GM21367 (cell line): ENCODE results near the gene RIPK3.
"Not testable (repeated sequence)": the region's sequence is repeated elsewhere in the genome, so short reads cannot be mapped to it uniquely, and the experiment has no call there.

Experiments
- ATAC-seq: cut with Tn5 transposase; IDR thresholded peaks from one replicate; pipeline ENCODE4 v1.9.1; 2021; ENCODE audit not compliant: unreplicated experiment

Gene RIPK3

DNA sequence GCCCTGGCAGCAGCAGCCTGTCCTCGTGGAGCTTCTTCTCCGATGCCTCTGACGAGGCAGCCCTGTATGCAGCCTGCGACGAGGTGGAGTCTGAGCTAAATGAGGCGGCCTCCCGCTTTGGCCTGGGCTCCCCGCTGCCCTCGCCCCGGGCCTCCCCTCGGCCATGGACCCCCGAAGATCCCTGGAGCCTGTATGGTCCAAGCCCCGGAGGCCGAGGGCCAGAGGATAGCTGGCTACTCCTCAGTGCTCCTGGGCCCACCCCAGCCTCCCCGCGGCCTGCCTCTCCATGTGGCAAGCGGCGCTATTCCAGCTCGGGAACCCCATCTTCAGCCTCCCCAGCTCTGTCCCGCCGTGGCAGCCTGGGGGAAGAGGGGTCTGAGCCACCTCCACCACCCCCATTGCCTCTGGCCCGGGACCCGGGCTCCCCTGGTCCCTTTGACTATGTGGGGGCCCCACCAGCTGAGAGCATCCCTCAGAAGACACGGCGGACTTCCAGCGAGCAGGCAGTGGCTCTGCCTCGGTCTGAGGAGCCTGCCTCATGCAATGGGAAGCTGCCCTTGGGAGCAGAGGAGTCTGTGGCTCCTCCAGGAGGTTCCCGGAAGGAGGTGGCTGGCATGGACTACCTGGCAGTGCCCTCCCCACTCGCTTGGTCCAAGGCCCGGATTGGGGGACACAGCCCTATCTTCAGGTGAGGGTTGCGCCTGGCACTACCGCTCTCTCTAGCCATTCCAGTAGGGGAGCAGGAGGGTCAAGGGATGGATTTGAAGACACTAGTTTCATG is 30.3 kb upstream of the RIPK3 start:
- no peak for ATAC-seq

DNA sequence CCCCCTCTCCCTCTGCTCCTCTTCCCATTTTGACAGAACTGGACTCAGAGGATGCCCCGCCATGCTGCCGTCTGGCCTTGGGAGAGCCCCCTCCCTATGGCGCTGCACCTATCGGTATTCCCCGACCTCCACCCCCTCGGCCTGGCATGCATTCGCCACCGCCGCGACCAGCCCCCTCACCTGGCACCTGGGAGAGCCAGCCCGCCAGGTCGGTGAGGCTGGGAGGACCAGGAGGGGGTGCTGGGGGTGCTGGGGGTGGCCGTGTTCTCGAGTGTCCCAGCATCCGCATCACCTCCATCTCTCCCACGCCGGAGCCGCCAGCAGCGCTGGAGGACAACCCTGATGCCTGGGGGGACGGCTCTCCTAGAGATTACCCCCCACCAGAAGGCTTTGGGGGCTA is 29.7 kb upstream of the RIPK3 start:
- ATAC-seq, result no peak

DNA sequence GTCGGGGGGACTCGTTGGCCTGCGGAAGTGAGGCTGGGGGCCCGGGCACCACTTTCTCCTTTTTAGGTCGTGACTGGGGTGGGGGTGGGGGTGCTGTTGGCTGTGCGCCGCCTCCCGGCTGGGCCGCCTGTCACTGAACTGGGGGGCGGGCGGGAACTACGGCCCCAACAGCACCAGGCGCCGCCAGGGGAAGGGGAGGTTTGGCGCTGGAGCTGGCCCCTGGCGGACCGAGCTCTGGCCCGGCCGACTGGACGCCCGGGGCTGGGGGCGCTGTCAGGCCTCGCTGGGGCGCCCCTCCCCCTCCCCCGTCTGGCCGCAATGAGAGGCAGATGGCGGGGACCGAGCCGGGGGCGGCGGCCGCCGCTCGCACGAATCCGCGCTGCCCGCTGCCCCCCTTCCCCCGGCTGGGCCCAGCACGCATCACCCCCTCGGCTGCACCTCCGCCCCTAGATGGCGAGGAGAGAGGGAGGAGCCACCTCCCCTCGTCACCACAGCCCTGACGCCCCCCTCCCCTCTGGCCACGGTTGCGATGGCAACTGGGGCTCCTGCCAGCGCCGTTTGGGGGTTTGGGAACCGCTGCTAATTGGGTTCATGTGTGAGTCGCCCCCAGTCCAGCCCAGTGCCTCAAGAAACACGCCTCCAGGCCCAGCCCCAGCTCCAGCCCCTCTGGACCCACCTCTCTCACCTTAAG is 28.9 kb upstream of the RIPK3 start:
- ATAC-seq, result no peak

DNA sequence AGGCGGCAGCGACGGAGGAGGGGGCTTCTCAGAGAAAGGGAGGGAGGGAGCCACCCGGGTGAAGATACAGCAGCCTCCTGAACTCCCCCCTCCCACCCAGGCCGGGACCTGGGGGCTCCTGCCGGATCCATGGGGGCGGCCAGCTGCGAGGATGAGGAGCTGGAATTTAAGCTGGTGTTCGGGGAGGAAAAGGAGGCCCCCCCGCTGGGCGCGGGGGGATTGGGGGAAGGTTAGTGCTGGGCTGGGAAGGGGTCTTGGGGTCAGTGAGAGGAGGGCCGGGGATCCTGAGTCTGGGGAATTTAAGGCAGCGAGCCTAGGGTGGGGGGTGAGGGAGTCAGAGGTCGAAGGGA is 28.4 kb upstream of the RIPK3 start:
- ATAC-seq, result no peak

DNA sequence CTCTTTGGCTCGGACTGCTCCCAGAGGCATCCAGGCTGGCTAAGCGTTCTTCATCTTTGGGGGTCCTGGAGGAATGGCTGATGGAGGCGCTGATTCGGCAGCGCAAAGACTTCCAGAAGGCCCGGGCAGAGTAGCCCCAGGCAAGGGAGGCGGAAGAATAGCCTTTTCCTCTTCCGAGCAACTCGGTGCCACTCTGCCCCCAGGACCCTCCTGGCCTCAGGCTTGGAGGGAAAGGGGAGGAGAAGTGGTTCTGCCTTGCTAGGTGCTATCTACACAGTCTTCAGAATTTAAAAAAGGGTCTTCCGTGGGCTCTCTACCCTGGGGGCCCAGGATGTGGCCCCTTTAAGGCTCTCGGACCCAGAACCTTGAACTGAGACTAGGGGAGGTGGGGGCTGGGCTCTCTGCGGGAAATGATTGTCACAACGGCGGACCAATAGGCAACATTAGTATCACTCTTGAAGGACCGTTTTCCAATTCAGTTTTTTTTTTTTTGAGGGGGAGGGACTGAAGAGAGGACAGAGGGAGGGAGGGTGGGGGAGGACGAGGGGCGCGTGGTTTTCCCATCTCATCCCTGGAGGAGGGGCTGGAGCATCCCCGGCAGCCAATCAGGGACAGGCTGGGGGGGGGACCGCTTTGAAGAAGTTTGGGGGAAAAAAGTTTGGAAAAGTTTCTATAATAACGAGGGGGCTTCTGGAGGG is 27.9 kb upstream of the RIPK3 start, which contains the start of gene NFATC4:
NFATC4 (plus strand) TSS at position 671 of the 698 bp plus-strand sequence. CDS start 157 bp downstream, outside the sequence.
- ATAC-seq, result no peak

DNA sequence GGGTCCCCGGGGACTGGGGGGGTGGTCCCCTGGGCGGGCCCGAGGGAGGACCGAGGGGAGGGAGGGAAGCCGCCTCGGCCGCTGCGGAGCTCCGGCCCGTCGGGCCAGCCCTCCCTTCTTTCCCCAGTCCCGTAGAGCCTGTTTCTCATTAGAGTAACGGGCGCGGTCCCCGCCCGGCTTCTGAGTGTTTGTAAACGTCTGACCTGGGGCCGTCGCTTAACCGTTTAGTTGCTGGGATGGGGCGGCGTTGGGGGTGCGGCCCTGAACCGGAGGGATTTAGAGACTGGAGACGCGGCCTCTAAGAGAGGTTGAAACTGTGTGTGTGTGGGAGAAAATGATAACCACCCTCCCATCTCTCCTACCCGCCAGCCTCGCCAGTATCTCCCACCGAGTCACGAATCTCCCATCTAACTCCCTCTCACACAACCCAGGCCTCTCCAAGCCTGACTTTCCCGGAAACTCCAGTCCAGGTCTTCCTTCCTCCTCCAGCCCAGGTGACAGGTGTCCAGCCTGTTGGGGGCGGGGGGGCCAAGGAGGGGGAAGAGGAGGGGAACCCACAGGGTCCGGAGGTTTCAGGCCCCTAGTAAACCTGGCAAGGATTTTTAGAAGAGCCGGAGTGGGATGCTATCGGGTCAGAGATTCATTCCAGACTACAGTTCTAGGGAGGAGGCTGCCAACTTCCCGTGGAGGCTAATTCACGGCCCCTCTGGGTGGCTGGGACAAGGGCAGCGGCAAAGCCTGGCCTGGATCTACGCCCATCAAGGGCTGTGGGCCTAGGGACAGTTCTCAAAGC is 27.1 kb upstream of the RIPK3 start:
- ATAC-seq, result peak; percentile 41

DNA sequence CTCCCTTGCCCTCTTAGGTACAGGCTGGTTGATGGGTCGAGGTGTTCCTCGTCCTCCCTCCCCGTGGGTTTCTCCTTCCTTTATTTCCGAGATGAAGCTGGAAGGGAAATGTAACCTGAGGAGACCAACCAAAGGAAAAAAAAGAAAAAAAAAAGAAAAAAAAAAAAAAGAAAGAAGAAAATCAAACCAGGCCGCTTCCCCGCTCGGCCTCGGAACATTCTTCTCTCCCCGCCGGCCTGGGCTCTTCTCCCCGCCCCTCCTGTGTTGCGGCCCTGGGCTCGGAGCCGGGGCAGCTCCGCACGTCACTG is 26.6 kb upstream of the RIPK3 start:
- ATAC-seq, result peak; percentile 50

DNA sequence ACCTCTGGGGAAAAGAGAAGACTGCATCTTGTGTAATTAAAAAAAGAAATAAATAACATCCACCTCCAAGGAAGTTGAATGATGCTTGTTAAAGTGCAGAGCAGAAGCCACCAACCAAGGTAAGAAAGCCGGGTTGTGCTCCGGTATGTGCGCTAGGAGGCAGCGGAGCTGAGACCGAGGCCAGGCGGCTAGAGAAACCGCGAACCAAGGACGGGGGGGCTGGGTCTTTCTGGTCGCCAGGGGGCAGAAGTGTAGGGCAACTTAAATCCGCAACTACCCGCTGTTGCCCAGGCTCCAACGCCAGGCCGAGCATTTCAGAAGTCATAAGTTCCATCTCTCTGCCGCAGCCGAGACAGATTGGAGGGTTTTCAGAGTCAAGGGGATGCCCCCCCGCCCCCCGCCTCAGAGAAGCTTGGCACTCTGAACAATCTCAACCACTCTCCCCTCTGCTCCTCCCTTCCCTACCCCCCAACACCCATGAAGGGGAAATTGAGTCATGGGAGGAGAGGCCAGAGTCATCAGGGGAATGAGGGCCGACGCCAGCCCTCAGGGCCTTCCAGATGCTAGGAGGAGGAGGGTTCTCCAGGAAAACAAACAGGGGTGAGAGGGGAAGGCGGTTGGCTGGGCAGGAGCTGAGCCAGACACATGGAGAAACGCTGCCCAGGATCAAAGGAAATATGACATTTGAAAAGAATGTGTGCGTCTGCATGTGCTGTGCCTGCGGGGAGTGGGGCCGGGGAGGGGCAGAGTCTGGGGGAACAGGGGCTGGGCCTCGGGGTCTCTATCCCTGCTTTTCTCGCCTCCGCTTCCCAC is 26.0 kb upstream of the RIPK3 start:
- no peak for ATAC-seq

DNA sequence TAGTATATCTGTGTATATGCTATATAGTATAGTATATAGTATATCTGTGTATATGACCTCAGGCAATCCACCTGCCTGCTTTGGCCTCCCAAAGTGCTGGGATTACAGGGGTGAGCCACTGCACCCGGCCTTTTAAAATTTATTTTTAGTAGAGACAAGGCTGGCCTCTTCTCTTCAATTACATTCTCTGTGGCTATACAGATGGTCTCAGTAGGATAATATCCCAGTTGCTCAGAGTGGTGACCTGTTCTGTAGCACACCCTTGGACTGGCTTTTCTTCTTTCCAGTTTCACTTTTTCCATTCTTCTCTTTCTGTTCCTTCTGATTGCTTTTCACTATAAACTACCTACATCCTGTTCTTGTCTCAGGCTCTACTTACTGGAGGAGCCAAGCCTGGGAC is 25.1 kb upstream of the RIPK3 start:
- ATAC-seq, result no peak

DNA sequence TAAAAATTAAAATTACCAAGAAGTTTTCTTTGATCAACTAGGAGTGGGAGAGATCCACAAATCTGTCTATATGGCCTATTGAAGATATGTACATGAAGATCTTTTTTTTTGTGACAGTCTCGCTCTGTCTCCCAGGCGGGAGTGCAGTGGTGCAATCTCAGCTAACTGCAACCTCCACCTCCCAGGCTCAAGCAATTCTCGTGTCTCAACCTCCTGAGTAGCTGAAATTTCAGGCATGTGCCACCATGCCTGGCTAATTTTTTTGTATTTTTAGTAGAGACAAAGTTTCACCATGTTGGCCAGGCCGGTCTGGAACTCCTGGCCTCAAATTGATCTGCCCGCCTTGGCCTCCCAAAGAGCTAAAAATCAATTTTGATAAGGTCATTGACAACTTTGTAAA is 23.6 kb upstream of the RIPK3 start:
- no peak for ATAC-seq

DNA sequence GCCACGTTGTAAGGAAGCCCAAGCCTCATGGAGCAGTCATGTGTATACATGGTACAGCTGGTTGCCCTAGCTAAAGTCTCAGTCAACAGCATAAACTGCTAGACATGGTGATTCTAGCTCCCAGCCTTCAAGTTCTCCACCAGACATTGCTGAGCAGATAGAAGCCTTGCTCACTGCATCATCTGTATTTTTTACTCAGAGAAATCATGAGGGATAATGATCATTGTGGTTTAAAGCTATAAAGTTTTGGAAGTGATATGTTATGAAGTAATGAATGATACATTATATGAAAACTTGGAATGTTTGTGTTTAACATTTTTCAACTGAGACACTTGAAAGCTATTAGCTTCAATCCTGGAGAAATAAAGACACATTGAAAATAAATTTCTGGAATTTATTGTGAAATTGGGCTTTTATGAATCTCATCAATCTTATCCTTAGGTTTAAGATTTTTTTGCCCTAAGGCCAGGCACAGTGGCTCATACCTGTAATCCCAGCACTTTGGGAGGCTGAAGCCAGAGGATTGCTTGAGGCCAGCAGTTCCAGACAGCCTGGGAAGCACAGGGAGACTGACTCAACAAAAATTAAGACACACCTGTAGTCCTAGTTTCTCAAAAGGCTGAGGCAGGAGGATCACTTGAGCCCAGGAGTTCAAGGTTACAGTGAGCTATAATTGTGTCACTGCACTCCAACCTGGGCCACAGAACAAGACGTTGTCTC is 22.6 kb upstream of the RIPK3 start:
- ATAC-seq, result no peak

DNA sequence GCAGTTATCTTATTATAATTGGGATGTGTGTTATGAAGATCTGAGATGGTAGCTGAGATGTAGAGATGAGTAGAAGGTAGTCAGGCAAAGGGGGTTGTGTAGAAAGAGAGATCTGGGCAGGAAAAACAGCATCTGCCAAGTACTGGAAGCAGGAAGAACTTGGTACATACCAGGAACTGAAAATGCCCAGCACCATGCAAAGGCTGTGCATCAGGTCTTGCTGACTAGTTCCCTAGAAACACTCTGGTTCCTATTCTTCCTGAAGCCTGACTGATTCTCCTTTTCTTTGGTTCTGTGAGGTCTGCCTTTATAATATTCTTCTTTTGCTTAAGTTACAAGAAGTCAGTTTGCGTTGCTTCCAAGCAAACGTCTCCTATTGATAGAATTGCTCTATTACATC is 21.5 kb upstream of the RIPK3 start:
- no peak for ATAC-seq

DNA sequence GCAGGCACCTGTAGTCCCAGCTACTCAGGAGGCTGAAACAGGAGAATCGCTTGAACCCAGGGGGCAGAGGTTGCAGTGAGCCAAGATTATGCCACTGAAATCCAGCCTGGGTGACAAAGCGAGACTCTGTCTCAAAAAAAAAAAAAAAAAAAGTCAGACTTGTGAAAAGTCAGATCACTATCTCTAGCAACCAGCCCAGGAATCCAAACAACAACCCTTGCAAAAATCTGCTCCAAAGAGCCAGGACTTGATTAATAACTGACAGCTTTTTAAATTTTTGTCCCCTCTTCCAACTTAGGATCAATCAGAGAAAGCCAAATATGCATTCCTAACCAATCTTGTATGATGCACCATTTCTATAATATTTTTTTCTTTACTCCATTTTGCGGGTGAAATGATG is 20.5 kb upstream of the RIPK3 start:
- ATAC-seq, result no peak

DNA sequence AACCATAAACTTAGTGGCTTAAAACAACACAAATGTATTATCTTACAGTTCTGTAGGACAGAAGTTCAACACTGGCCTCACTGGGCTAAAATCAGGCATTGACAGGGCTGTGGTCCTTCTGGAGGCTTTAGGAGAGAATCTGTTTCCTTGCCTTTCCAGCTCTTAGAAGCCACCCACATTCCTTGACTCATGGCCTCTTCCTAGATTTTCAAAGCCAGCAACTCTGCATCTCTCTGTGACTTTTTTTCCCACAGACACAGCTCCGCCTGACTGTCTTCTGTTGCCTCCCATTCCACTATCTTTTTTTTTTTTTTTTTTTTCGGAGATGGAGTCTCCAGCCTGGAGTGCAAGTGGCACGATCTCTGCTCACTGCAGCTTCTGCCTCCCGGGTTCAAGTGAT is 16.4 kb upstream of the RIPK3 start:
- ATAC-seq, result no peak

DNA sequence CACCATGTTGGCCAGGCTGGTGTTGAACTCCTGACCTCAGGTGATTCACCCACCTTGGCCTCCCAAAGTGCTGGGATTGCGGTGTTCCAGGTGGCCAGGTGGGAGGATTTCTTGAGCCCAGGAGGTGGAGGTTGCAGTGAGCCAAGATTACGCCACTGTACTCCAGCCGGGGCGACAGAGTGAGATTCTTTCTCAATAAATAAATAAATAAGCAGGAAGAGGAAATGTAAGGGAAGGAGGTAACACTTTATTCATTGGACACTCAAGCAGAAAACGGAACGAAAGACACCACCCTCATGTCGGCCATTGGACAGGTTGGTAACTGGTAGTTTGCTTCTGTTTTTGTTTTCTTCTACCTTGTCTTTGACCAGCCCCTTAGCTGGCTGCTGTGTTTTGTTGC is 15.2 kb upstream of the RIPK3 start:
- no peak for ATAC-seq

DNA sequence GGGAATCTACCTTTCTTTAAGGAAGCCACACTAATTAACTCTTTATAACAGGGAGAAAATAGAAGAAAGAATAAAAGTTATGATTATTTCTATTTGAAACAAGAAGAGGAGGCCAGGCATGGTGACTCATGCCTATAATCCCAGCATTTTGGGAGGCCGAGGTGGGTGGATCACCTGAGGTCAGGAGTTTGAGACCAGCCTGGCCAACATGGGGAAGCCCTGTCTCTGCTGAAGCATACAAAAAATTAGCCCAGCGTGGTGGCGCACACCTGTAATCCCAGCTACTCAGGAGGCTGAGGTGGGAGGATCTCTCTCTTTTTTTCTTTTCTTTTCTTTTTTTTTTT is 14.7 kb upstream of the RIPK3 start:
- not testable (repeated sequence) for ATAC-seq

DNA sequence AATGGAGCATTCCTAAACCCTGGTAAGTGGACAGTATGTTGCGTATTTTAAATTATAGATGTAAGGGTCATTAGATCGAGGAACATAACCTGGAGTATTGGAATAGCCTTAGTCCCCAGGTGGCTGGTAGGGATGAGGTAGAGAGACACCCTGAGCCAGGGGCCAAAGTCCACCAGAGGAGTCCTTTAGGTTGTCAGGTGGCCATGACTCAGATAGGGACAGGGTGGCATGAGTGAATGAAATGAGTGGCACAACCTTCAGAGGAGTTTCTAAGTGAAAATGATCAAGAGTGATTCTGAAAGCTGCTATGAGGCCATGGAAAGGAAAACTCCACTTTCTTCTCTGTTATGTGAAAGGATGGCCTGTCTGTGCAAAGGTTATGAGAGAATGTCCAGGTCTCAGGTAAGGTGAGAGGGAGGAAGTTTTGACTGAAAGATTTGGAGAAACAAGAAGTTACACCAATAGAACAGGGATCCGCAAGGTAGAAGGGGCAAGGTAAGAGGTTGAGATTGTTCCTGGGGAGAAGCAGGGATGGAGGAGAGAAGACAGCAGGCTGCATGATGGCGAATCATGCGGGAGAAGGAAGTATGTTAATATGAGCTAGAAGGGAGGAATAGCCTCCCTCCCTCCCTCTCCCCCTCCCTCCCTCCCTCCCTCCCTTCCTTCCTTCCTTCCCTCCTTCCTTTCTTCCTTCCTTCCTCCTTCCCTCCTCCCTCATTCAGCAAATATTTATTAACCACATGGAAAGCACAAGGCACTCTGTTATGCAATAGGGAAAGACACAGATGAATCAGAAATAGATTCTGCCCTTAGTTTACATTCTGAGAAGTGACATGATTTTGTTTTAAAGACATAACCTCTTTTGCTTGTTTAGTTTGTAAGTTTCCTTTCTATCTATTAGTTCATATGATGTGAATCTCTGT is 14.0 kb upstream of the RIPK3 start:
- ATAC-seq, result no peak

DNA sequence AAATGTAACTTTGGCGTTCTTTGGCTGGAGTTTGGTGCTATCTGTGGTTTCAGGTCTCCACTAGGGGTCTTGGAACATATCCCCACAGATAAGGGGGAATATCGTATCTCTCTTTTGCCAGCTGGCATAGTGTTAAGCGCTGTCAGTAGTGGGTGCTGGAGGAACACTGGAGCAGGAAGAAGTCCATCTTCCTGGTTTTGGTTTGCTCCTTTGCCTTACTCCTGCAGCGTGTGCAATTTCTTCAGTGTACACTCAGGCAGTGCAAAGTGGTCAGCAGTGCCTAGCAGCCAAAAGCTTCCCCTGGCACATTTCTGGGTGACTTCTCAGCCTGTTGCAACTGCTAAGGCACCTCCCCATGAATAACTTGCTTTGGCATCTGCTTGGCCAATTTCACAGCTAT is 11.7 kb upstream of the RIPK3 start:
- no peak for ATAC-seq

DNA sequence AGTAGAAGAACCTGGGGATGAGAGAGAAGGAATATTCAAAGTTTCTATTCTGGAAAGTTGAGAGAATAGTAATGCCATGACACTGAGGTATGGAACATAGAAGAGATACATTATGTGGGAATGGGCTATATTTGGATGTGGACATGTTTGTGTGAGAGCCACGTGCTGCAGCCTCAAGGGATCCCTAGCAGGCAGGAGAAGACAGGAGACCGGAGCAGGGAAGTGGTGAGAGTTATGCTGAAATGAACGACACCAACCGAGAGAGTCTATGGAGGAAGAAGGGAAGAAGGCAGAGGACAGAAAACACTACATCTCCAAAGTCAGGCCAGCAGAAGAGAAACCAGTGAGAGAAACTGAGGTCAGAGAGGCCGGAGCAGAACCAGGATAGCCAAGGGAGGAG is 10.0 kb upstream of the RIPK3 start:
- ATAC-seq, result no peak
